Activated T-helper 2 cell treated with anti-CD3 and anti-CD28 coated beads, Interferon-gamma antibody, Interleukin-2, Interleukin-4, amounts not matched to agents 10 μg/mL and 5 μg/mL and 100 μg/mL, durations not matched to agents 14 hours and 24 hours and 36 hours (primary cell): ENCODE data around the gene YTHDF1. TPM values are rescaled to one million over a fixed set of nuclear protein-coding genes. Genes with fewer than 3 reads are reported as not detected.

Experiments used
- DNase-seq: peaks from one replicate; pipeline ENCODE4 v3.0.0; 2021; ENCODE audit warnings: low spot score
- H3K27ac Mint-ChIP-seq: one replicate; pipeline ENCODE4 v1.8.0; 2021; ENCODE audit warnings: mixed read lengths
- H3K27me3 Mint-ChIP-seq: one replicate; pipeline ENCODE4 v1.8.0; 2021; ENCODE audit warnings: low read depth, mixed read lengths
- H3K36me3 Mint-ChIP-seq: one replicate; pipeline ENCODE4 v1.8.0; 2021; ENCODE audit warnings: low read depth, mixed read lengths
- H3K4me1 Mint-ChIP-seq: one replicate; pipeline ENCODE4 v1.8.0; 2021; ENCODE audit warnings: low read depth, mixed read lengths
- H3K4me3 Mint-ChIP-seq: one replicate; pipeline ENCODE4 v1.8.0; 2021; ENCODE audit warnings: low read depth, mild to moderate bottlenecking, moderate library complexity, mixed read lengths
- H3K9me3 Mint-ChIP-seq: one replicate; pipeline ENCODE4 v1.8.0; 2021; ENCODE audit warnings: mixed read lengths
- intact Hi-C: fragments of 100-400 bp; cut with micrococcal nuclease; formaldehyde crosslinking; loops from one replicate; pipeline ENCODE4 v1.15.1; 2023
- total RNA-seq: library from RNA; stranded (reverse); gene quantifications from 2 replicates; pipeline ENCODE4 v1.2.3, GENCODE V29; 2022

YTHDF1 gene
- total RNA-seq, 1 donor from 2014 or later = 44.7 TPM

- H3K27me3 Mint-ChIP-seq = no peaks in the 10 kb centered on the region
- DNase-seq = no peak
- H3K4me3 Mint-ChIP-seq = no peak overlapping the region
- H3K36me3 Mint-ChIP-seq = peaks cover 70% of the 10 kb centered on the region
- intact Hi-C loops = no loop called here
- H3K27ac Mint-ChIP-seq = no peak overlapping the region
- H3K9me3 Mint-ChIP-seq = no peaks in the 10 kb centered on the region
- H3K4me1 Mint-ChIP-seq = peaks cover 6% of the 10 kb centered on the region
These were observed 10.0 kb downstream of the YTHDF1 start for GRCh38 chr20:63205896-63206295.

- Mint-ChIP-seq H3K27ac (no peak overlapping the region), H3K9me3 (no peaks in the 10 kb centered on the region)
- intact Hi-C loops = no loop called here
These were observed 11.6 kb downstream of the YTHDF1 start for GRCh38 chr20:63204362-63204761.

GRCh38 chr20:63202811-63203526, 13.0 kb downstream of the YTHDF1 start:
- H3K4me1 Mint-ChIP-seq = peaks cover under 1% of the 10 kb centered on the region
- intact Hi-C loops = no loop called here
- DNase-seq = no peak
- no peaks in the 10 kb centered on the region for H3K27me3 Mint-ChIP-seq
- no peaks in the 10 kb centered on the region for H3K9me3 Mint-ChIP-seq
- H3K36me3 Mint-ChIP-seq = peaks cover 66% of the 10 kb centered on the region
- no peak overlapping the region for H3K4me3 Mint-ChIP-seq
- no peak overlapping the region for H3K27ac Mint-ChIP-seq

More at GRCh38 chr20:63204362-63204761, 11.6 kb downstream of the YTHDF1 start:
- Mint-ChIP-seq H3K36me3 (peaks cover 66% of the 10 kb centered on the region), H3K4me3 (no peak overlapping the region), H3K27me3 (no peaks in the 10 kb centered on the region), H3K4me1 (no peaks in the 10 kb centered on the region)
- DNase-seq = no peak

DNA sequence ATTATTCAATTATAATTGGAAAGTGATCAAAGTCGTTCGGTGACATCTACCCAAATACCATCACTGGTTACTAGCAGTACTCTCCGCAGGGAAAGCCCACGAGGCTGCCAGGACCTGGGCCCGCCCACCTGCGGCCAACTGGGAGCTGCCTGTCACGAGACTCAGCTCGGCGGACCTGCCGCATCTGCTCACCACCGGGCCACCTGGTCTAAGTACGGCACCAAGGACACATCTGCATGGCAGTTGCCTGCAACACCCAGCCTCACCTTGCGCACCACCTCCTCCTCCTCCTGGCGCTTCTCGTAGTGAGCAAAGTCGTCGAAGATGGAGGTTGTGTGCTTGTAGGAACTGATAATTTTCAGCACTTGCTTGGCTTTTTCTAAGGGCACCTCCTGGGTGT, 13.9 kb downstream of the YTHDF1 start:
- DNase-seq = no peak
- H3K36me3 Mint-ChIP-seq = peaks cover 64% of the 10 kb centered on the region
- no peaks in the 10 kb centered on the region for H3K9me3 Mint-ChIP-seq
- intact Hi-C loops = no loop called here
- H3K27me3 Mint-ChIP-seq = no peaks in the 10 kb centered on the region
- peaks cover 9% of the 10 kb centered on the region for H3K4me1 Mint-ChIP-seq
- no peak overlapping the region for H3K4me3 Mint-ChIP-seq
- H3K27ac Mint-ChIP-seq = no peak overlapping the region

DNA sequence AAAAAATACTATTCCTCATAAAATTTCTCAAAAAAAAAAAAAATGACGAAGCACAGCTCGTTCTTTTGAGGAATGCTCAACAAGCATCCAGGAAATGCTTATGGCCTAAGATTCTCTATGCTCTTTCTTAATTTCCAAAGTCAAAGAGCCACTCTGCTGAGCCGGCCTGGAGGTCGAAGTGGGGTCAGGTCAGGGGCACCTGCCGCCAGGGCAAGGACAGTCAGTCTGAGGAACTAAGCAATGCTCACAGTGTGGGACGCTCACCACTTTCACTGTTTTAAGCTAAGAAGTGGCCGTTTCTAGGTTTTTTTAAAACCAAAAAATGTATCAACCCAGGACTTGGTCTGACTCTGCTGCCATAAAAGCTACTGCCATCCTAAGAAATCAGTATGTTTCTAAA, 17.3 kb downstream of the YTHDF1 start:
- intact Hi-C loops = no loop called here
- no peaks in the 10 kb centered on the region for H3K27me3 Mint-ChIP-seq
- no peaks in the 10 kb centered on the region for H3K9me3 Mint-ChIP-seq
- H3K36me3 Mint-ChIP-seq = peaks cover 55% of the 10 kb centered on the region
- peaks cover 17% of the 10 kb centered on the region for H3K4me1 Mint-ChIP-seq
- no peak overlapping the region for H3K4me3 Mint-ChIP-seq
- no peak for DNase-seq
- H3K27ac Mint-ChIP-seq = no peak overlapping the region

GRCh38 chr20:63196768-63197470, 19.0 kb downstream of the YTHDF1 start:
- Mint-ChIP-seq H3K4me1 (peaks cover 17% of the 10 kb centered on the region), H3K27ac (no peak overlapping the region), H3K4me3 (no peak overlapping the region), H3K9me3 (no peaks in the 10 kb centered on the region), H3K27me3 (no peaks in the 10 kb centered on the region), H3K36me3 (peaks cover 46% of the 10 kb centered on the region)
- no peak for DNase-seq
- intact Hi-C loops = no loop called here

DNA sequence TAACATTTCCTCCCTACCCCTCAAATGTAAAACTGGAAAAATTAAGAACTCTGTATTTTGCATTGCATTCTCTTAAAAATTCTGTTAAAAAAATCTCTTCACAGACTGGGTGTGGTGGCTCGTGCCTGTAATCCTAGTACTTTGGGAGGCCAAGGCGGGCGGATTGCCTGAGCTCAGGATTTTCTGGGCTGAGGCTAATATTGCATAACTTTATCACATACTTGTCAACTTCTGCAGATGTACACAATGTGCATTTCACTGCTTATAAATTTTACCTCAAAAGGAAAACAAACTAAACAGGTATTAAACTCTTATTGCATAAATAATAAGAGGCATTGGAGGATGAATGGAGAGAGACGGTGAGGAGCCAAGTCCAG, 21.1 kb downstream of the YTHDF1 start:
- no peak overlapping the region for H3K4me3 Mint-ChIP-seq
- H3K9me3 Mint-ChIP-seq = no peaks in the 10 kb centered on the region
- peaks cover 37% of the 10 kb centered on the region for H3K36me3 Mint-ChIP-seq
- no peaks in the 10 kb centered on the region for H3K27me3 Mint-ChIP-seq
- peaks cover 17% of the 10 kb centered on the region for H3K4me1 Mint-ChIP-seq
- H3K27ac Mint-ChIP-seq = no peak overlapping the region
- no peak for DNase-seq
- intact Hi-C loops = no loop called here

- H3K27ac Mint-ChIP-seq = no peak overlapping the region
- intact Hi-C loops = no loop called here
- no peak overlapping the region for H3K4me3 Mint-ChIP-seq
- H3K9me3 Mint-ChIP-seq = no peaks in the 10 kb centered on the region
- H3K27me3 Mint-ChIP-seq = no peaks in the 10 kb centered on the region
- H3K36me3 Mint-ChIP-seq = peaks cover 33% of the 10 kb centered on the region
- DNase-seq = no peak
- peaks cover 17% of the 10 kb centered on the region for H3K4me1 Mint-ChIP-seq
These were observed 21.7 kb downstream of the YTHDF1 start for GRCh38 chr20:63194007-63194796.

DNA sequence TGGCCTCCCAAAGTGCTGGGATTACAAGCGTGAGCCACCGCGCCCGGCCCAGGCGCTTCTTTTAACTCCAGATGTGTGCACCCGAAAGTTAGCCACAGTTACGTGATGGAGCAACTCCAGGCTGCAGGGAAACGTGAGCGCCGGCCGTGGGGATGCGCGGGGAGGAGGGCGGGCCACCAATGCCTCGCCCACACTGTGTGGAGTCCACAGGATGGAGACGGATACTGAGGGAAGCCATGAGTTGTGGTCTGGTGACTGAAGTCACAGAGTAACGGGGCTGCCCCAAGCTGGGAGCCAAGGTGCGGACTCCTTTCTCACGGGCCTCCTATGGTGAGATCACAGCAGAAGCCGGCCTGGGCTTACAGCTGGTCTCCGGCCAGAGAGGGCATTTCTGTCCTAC, 23.2 kb downstream of the YTHDF1 start:
- no peak overlapping the region for H3K4me3 Mint-ChIP-seq
- intact Hi-C loops = no loop called here
- DNase-seq = no peak
- H3K36me3 Mint-ChIP-seq = peaks cover 26% of the 10 kb centered on the region
- H3K27ac Mint-ChIP-seq = no peak overlapping the region
- no peaks in the 10 kb centered on the region for H3K9me3 Mint-ChIP-seq
- no peaks in the 10 kb centered on the region for H3K27me3 Mint-ChIP-seq
- H3K4me1 Mint-ChIP-seq = peaks cover 15% of the 10 kb centered on the region

DNA sequence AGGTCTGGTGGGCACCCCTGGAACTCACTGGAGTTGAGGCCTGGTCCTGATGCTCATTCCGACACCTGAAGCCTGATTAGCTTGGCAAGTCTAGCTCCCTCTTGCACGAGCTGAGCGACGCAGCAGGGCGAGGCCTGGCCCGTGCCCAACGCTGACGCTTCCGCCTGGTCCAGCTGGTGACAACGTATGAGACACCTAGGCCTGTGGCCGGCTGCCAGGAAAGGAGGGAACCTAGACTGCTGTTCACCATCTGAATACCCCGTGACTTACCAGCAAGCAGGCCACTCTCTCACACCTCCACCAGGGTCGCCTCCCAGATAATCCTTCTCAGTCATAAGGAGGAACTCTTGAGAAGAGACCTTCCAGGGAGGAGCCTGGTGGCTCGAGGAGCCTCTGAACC, 24.5 kb downstream of the YTHDF1 start:
- H3K27ac Mint-ChIP-seq = no peak overlapping the region
- no peaks in the 10 kb centered on the region for H3K9me3 Mint-ChIP-seq
- intact Hi-C loops = no loop called here
- no peaks in the 10 kb centered on the region for H3K27me3 Mint-ChIP-seq
- H3K36me3 Mint-ChIP-seq = peaks cover 19% of the 10 kb centered on the region
- DNase-seq = no peak
- no peak overlapping the region for H3K4me3 Mint-ChIP-seq
- peaks cover 3% of the 10 kb centered on the region for H3K4me1 Mint-ChIP-seq

GRCh38 chr20:63190828-63191227, 25.1 kb downstream of the YTHDF1 start:
- Mint-ChIP-seq H3K9me3 (no peaks in the 10 kb centered on the region), H3K27me3 (no peaks in the 10 kb centered on the region), H3K27ac (no peak overlapping the region), H3K4me1 (no peaks in the 10 kb centered on the region), H3K4me3 (no peak overlapping the region), H3K36me3 (peaks cover 13% of the 10 kb centered on the region)
- intact Hi-C loops = no loop called here
- DNase-seq = no peak

GRCh38 chr20:63189846-63190559, 25.9 kb downstream of the YTHDF1 start:
- intact Hi-C loops = no loop called here
- DNase-seq = no peak
- H3K27me3 Mint-ChIP-seq = no peaks in the 10 kb centered on the region
- H3K27ac Mint-ChIP-seq = no peak overlapping the region
- no peak overlapping the region for H3K4me3 Mint-ChIP-seq
- H3K4me1 Mint-ChIP-seq = no peaks in the 10 kb centered on the region
- H3K9me3 Mint-ChIP-seq = no peaks in the 10 kb centered on the region
- H3K36me3 Mint-ChIP-seq = peaks cover 5% of the 10 kb centered on the region
